AG09319 (cell line): Measurements from ENCODE around the gene TLCD3A.
A peak's percentile ranks its signal among the peaks of the same experiment; 100 is the strongest.
"Not testable (repeated sequence)": the region's sequence is repeated elsewhere in the genome, so short reads cannot be mapped to it uniquely, and the experiment has no call there.

Experiments used
- DNase-seq: peaks from one replicate; pipeline ENCODE4 v3.0.0-alpha.2; 2010; ENCODE audit warnings: low read depth; ENCODE audit errors: extremely low read depth
- TF ChIP-seq, protein P1 (sequence below): IDR thresholded peaks from 2 replicates; pipeline ENCODE4 v1.5.1; 2011; ENCODE audit warnings: low read depth, mild to moderate bottlenecking, inconsistent platforms, low read length, moderate library complexity

The TLCD3A gene

DNA sequence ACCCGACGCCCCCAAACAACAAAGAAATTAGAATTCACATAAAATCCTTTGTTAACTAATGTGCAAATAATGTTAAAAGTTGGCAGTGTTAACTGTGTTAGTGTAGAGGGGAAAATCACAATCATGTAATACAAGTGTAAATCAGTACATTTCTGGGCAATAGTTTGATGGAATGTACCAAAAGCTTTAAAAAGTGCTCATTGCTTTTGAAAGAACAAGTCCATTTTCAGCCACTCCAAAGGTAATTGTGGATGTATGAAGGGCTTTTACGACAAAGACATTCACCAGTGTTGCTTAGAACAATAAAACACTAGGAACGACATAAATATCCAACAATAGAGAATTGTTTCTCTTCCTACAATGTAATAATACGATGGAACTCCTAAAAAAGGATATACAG, 40.6 kb downstream of the TLCD3A start:
- TF ChIP-seq, protein P1, sequence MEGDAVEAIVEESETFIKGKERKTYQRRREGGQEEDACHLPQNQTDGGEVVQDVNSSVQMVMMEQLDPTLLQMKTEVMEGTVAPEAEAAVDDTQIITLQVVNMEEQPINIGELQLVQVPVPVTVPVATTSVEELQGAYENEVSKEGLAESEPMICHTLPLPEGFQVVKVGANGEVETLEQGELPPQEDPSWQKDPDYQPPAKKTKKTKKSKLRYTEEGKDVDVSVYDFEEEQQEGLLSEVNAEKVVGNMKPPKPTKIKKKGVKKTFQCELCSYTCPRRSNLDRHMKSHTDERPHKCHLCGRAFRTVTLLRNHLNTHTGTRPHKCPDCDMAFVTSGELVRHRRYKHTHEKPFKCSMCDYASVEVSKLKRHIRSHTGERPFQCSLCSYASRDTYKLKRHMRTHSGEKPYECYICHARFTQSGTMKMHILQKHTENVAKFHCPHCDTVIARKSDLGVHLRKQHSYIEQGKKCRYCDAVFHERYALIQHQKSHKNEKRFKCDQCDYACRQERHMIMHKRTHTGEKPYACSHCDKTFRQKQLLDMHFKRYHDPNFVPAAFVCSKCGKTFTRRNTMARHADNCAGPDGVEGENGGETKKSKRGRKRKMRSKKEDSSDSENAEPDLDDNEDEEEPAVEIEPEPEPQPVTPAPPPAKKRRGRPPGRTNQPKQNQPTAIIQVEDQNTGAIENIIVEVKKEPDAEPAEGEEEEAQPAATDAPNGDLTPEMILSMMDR: no peak
- no peak for DNase-seq

DNA sequence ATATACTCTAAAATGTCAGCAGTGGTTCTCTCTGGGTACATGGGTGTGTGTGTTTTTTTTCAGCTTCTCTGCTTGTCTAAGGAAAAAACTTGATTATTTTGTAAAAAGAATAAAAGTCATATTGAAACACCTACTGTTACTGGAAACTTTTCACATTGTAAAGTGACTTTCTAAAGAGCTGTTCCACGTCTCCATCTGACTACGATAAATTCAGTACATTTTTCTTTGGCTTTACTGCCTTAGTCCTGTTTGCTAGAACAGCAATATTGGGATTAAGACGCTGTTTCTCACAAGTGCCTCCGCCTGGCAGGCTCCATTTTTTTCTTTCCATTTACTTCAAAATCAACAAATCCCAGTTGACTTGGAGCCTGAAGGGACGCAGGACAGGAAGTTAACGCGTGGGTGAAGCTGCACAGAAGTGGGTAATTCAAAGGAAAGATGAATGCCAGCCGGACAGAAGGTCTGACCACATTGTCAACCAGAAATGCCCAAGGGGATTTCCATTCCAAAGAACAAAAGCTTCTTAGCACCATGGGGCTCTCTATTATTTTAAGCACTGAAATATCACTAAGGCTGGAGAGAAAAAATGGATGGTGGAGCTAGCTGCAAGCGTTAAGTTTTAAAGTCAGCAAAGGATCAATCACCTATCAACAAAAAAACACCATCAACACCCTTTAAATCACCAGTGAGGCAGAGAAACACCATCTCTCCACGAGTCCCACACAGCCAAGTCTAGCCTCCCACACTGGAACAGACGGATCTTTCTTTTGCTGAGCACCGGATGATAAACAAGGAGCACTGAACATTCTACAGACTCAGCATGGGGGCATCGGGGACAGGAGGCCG, 41.3 kb downstream of the TLCD3A start:
- TF ChIP-seq, protein P1: no peak
- no peak for DNase-seq

DNA sequence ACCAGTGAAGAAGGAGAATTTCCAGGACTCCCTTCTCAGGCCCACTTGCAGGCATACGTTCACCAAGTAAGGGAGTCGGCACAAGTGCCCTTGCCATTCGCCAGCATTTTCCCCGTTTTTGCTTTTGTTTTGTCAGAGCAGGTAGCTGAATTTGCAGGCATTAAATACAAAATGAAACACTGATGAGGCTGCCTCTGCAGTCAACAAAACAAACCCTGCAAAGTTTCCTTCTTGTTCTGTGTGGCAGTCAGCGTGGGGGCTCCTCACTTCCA, 41.9 kb downstream of the TLCD3A start:
- TF ChIP-seq, protein P1: no peak
- no peak for DNase-seq

DNA sequence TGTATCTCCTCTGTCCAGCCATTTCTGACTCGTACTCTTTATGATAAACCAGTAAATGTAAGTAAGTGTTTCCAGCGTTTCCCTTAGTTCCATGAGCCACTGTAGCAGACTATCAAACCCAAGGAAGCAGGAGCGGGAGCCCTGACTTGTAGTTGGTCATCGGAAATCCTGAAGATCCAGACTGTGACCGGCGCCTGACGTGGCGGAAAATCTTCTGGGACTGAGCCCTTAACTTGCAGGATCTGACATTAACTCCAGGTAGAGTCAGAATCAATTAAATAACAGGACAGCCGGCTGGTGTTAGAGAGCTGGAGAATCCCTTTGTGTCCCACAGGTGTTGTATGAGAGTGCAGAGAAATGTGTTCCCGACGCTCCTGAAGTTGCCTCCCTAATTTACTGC, 45.7 kb downstream of the TLCD3A start:
- TF ChIP-seq, protein P1: no peak
- DNase-seq: no peak

DNA sequence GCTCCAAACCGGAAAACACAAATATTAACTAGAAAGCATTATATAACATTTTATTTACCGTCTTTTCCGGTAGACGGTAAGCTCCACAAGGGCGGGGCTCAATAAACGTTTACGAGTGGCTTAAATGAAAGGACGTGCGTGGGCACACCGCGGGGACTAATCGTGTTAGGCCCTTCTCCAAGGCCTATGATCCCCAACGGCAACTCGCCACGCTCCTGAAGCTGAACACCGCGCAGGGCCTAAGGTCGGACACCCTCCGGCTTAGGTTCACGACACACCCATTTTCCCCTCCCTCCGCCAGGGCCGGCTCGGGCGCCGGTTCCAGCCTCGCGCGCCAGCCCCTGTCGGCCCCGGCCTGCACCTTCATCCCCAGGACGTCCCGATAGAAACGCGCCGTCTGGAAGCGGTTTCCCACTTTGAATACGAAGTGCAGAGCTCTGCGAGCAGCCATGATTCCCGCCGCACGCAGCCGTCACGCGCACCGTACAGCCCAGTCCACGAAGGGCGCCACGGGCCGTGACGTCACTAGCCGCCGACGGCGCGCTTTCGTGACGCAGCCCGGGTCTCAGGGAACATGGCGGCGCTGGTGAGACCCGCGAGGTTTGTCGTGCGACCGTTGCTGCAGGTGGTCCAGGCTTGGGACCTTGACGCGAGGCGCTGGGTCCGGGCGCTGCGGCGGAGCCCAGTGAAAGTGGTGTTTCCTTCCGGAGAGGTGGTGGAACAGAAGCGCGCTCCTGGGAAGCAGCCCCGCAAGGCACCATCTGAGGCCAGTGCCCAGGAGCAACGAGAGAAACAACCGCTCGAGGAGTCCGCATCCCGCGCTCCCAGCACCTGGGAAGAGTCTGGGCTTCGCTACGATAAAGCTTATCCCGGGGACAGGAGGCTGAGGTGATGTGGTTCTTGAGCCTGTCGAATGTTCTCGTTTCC, 49.7 kb downstream of the TLCD3A start, which contains the start of the genes GLOD4 and MRM3:
Gene GLOD4 (minus strand): TSS at position 476 of the 927 bp plus-strand sequence. CDS start 25 bp downstream, at position 451.
Gene MRM3 (plus strand): TSS at position 549 of the 927 bp plus-strand sequence. CDS start 26 bp downstream, at position 575.
- TF ChIP-seq, protein P1: no peak
- peak; percentile 54 for DNase-seq

DNA sequence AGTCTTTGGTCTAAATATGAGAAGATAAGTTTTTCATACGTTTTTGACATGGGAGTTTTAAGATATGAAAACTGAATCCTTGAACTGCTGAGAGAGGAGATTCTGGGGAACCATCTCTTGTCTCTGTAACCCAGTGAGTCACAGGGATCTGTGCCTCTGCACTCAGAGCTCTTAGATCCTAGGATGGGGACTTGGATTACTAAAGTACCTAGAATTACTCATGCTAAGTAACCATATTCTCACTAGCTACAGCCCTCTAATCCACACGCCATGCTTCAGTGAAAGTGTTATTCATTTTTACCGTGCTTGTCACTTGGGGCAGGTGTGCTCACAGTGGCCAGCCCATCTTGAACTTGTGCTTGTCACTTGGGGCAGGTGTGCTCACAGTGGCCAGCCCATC, 51.7 kb downstream of the TLCD3A start:
- TF ChIP-seq, protein P1: no peak
- no peak for DNase-seq

DNA sequence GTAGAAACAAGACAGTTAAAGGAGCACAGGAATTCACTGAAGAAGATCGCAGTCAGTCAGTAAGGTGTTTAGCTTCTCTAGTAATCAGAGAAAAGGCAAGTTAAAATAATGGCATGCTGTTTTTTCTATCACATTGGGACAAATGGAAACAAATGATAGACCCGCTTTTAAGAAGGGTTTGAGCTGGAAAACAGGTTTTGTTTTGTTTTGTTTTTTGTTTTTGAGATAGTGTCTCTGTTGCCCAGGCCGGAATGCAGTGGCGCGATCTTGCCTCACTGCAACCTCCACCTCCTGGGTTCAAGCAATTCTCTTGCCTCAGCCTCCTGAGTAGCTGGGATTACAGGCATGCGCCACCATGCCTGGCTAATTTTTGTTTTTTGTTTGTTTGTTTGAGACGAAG, 53.5 kb downstream of the TLCD3A start:
- not testable (repeated sequence) for DNase-seq
